ENCODE data around the gene KIF3B. TPM values are rescaled to one million over a fixed set of nuclear protein-coding genes. Genes with fewer than 3 reads are reported as not detected.

KIF3B gene
- total and polyA plus RNA-seq, 2 of the 13 experiments (the other 11 are each of a cell fraction or from before 2014, with no cell fraction given), result 23.6 to 28.8 TPM

DNA sequence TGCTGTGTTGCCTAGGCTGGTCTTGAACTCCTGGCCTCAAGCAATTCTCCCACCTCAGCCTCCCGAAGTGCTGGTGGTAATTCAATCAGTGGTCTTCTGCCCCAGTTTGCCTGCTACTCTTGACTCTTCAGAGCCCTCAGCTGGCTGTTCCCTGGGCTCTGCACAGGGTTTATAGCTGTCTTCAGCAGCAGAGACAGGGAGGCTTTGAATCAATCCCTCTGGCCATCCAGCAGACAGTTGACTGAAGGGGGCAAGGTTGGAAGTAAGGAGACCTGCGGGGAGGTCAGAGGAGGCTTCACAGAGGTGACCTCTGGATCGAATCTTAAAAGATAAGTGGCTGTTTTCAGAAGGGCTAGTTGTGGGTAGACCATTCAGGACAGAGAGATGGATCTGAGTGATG, 26.0 kb upstream of the KIF3B start:
- FAIRE-seq (no peak), DNase-seq (ENCODE audit: low spot score) (no peak), ATAC-seq (peak; percentile 59)
- Histone ChIP-seq H3K4me1 (ENCODE audit: insufficient read depth, low read length) (peaks cover 46% of the 10 kb centered on the region), H3K27me3 (ENCODE audit: control insufficient read depth in 1 of 2, insufficient read depth in 2 of 2, low read length in 2 of 2) (no peaks in the 10 kb centered on the region), H2AFZ (ENCODE audit: low read length) (no peak overlapping the region), H3K79me2 (ENCODE audit: insufficient read depth, low read length) (no peaks in the 10 kb centered on the region), H4K20me1 (ENCODE audit: insufficient read depth, low read length) (no peaks in the 10 kb centered on the region), H3K9ac (ENCODE audit: insufficient read depth, low read depth, low read length) (no peak overlapping the region), H3K36me3 (replicated peaks in 1 of 2; ENCODE audit: control insufficient read depth in 1 of 2, insufficient read depth in 2 of 2, low read length in 2 of 2) (no peaks in the 10 kb centered on the region), H3K9me3 (ENCODE audit: low read length) (no peaks in the 10 kb centered on the region), H3K4me2 (ENCODE audit: low read depth, low read length) (no peak overlapping the region), H3K4me3 (replicated peaks in 1 of 3; ENCODE audit: insufficient read depth in 1 of 3, low read depth in 2 of 3, low read length in 3 of 3) (no peak overlapping the region), H3K27ac (ENCODE audit: extremely low read length, insufficient read depth, low read length) (no peak overlapping the region)
- ChIA-PET POLR2A (interaction anchor here (0.7 to 0.8 kb wide), 2 partner anchors 28 to 60 kb away, joined by 3 read pairs; no protein-coding TSS in a partner anchor), CTCF (ENCODE audit: low intra/inter-chr PET ratio, low total read pairs) (no interaction called here)
- intact Hi-C loops (cut with micrococcal nuclease; ENCODE audit: unreplicated experiment), result no loop called here
- in situ Hi-C loops (cut with HindIII; ENCODE audit: extremely low pct_ligation_motif_present, low pct_unique_long_range_greater_than_20kb), result no loop called here
- TF ChIP-seq ZMYM3 (CRISPR knock-in tag; IDR thresholded peaks at IDR 0.05) (0 out of 2 replicates have a peak, but pooled peaks have one; percentile 18), XRCC5 (optimal IDR thresholded peaks at IDR 0.05; ENCODE audit: low read length) (peak; percentile 22), MED1 (CRISPR knock-in tag; IDR thresholded peaks at IDR 0.05) (no peak), ZNF331 (CRISPR knock-in tag; IDR thresholded peaks at IDR 0.05) (peak; percentile 40; the same call in 1 of the 2 replicates), STAG1 (CRISPR knock-in tag; IDR thresholded peaks at IDR 0.05) (0 out of 2 replicates have a peak, but pooled peaks have one; percentile 20), KAT8 (CRISPR knock-in tag; IDR thresholded peaks at IDR 0.05) (no peak), NR2F6 (IDR thresholded peaks at IDR 0.05) (peak; percentile 13; the same call in 1 of the 2 replicates), NR2F6 (CRISPR knock-in tag; IDR thresholded peaks at IDR 0.05) (no peak), XBP1 (CRISPR knock-in tag; IDR thresholded peaks at IDR 0.05) (no peak)
- TF ChIP-seq, protein P1, sequence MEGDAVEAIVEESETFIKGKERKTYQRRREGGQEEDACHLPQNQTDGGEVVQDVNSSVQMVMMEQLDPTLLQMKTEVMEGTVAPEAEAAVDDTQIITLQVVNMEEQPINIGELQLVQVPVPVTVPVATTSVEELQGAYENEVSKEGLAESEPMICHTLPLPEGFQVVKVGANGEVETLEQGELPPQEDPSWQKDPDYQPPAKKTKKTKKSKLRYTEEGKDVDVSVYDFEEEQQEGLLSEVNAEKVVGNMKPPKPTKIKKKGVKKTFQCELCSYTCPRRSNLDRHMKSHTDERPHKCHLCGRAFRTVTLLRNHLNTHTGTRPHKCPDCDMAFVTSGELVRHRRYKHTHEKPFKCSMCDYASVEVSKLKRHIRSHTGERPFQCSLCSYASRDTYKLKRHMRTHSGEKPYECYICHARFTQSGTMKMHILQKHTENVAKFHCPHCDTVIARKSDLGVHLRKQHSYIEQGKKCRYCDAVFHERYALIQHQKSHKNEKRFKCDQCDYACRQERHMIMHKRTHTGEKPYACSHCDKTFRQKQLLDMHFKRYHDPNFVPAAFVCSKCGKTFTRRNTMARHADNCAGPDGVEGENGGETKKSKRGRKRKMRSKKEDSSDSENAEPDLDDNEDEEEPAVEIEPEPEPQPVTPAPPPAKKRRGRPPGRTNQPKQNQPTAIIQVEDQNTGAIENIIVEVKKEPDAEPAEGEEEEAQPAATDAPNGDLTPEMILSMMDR (CRISPR knock-in tag; IDR thresholded peaks at IDR 0.05), result peak; percentile 29; the same call in 1 of the 2 replicates
- WGBS (ENCODE audit: low lambda C conversion rate), result 10% methylated on average over 3 of the region's 3 CpGs
- BruUV-seq (replicated peaks), result no TSS peak
